ENCODE measurements around the gene LRBA.

Gene LRBA

GRCh38 chr4:150854600-150854999, 160.5 kb downstream of the LRBA start:
- TF ChIP-seq, protein P1, sequence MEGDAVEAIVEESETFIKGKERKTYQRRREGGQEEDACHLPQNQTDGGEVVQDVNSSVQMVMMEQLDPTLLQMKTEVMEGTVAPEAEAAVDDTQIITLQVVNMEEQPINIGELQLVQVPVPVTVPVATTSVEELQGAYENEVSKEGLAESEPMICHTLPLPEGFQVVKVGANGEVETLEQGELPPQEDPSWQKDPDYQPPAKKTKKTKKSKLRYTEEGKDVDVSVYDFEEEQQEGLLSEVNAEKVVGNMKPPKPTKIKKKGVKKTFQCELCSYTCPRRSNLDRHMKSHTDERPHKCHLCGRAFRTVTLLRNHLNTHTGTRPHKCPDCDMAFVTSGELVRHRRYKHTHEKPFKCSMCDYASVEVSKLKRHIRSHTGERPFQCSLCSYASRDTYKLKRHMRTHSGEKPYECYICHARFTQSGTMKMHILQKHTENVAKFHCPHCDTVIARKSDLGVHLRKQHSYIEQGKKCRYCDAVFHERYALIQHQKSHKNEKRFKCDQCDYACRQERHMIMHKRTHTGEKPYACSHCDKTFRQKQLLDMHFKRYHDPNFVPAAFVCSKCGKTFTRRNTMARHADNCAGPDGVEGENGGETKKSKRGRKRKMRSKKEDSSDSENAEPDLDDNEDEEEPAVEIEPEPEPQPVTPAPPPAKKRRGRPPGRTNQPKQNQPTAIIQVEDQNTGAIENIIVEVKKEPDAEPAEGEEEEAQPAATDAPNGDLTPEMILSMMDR (IDR thresholded peaks at IDR 0.05; ENCODE audit: control insufficient read depth, insufficient read depth, low read depth, low read length, missing control alignments), result no peak
- no peak overlapping the region for H3K4me3 ChIP-seq (ENCODE audit: control insufficient read depth, low read depth, low read length)
- no peak for DNase-seq (ENCODE audit: low read depth)

DNA sequence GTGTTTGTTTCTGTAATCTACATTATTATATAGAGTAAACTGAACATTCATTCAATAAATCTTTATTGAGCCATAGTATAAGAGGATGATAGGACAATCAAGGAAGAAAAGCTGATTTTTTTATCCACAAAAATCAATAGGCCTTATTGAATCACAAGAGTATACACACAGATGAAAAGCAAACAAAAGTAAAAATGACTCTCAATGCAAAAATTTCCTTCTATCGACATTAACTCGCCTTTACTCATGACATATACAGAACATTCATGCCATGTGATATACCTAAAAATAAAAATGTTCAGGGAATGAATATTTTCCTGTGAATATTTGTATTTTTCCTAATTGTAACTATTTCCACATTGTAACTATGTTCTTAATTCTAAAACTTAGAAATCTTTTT, 161.2 kb downstream of the LRBA start:
- TF ChIP-seq, protein P1 (IDR thresholded peaks at IDR 0.05; ENCODE audit: control insufficient read depth, insufficient read depth, low read depth, low read length, missing control alignments), result no peak
- no peak for DNase-seq (ENCODE audit: low read depth)

GRCh38 chr4:150852216-150852615, 162.9 kb downstream of the LRBA start:
- no peak overlapping the region for H3K4me3 ChIP-seq (ENCODE audit: control insufficient read depth, low read depth, low read length)
- no peak for DNase-seq (ENCODE audit: low read depth)
- TF ChIP-seq, protein P1 (IDR thresholded peaks at IDR 0.05; ENCODE audit: control insufficient read depth, insufficient read depth, low read depth, low read length, missing control alignments), result no peak

More for the DNA sequence above, 161.2 kb downstream of the LRBA start:
- no peak overlapping the region for H3K4me3 ChIP-seq (ENCODE audit: control insufficient read depth, low read depth, low read length)

- H3K4me3 ChIP-seq (ENCODE audit: control insufficient read depth, low read depth, low read length), result no peak overlapping the region
- TF ChIP-seq, protein P1 (IDR thresholded peaks at IDR 0.05; ENCODE audit: control insufficient read depth, insufficient read depth, low read depth, low read length, missing control alignments), result no peak
- DNase-seq (ENCODE audit: low read depth), result no peak
Measured at GRCh38 chr4:150849016-150849415, 166.1 kb downstream of the LRBA start.

- TF ChIP-seq, protein P1 (IDR thresholded peaks at IDR 0.05; ENCODE audit: control insufficient read depth, insufficient read depth, low read depth, low read length, missing control alignments), result no peak
- H3K4me3 ChIP-seq (ENCODE audit: control insufficient read depth, low read depth, low read length), result no peak overlapping the region
- DNase-seq (ENCODE audit: low read depth), result no peak
Measured at GRCh38 chr4:150828159-150828558, 186.9 kb downstream of the LRBA start.

GRCh38 chr4:150827226-150827625, 187.9 kb downstream of the LRBA start:
- no peak for DNase-seq (ENCODE audit: low read depth)
- TF ChIP-seq, protein P1 (IDR thresholded peaks at IDR 0.05; ENCODE audit: control insufficient read depth, insufficient read depth, low read depth, low read length, missing control alignments), result no peak
- no peak overlapping the region for H3K4me3 ChIP-seq (ENCODE audit: control insufficient read depth, low read depth, low read length)

DNA sequence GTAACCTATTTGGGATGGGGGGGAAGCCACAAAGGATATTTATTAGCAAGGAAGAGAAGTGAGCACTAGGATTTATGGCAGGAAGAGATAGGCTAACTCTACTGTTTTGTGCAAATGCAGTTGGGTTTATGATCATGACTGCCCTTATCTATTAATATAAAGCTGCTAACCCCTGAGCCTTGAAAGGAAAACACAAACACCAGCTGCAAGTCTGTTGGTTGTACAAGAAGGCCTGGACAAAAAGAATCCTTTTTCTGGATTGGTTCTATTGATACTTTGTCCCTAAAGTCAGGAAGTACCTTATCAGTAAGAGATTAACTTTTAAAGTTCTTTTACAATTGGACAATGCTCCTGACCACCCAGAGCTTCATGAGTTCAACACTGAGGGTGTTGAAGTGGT, 188.8 kb downstream of the LRBA start:
- TF ChIP-seq, protein P1 (IDR thresholded peaks at IDR 0.05; ENCODE audit: control insufficient read depth, insufficient read depth, low read depth, low read length, missing control alignments), result no peak
- no peak overlapping the region for H3K4me3 ChIP-seq (ENCODE audit: control insufficient read depth, low read depth, low read length)
- no peak for DNase-seq (ENCODE audit: low read depth)
